Pancreas (tissue), 10 donors: ENCODE measurements around the gene ZNF273. TPM values are rescaled to one million over a fixed set of nuclear protein-coding genes. Genes with fewer than 3 reads are reported as not detected.

Experiments
- ATAC-seq, 4 donors: fragments of 200-7000 bp; cut with Tn5 transposase; one replicate each; pipeline versions ENCODE4 v1.8.0 to v1.9.1; 2020; ENCODE audit warnings: mild to moderate bottlenecking in 4 of 4, moderate library complexity in 4 of 4
- DNase-seq, 6 donors: peaks; one replicate each; pipeline ENCODE4 v3.0.0-alpha.2; 2020
- FAIRE-seq: peaks from 2 replicates; lab custom pipeline; 2012; peaks lifted over from hg19 to GRCh38; lab: Jason Lieb, UNC
- H3K27ac ChIP-seq, 4 donors: fragments of 200-600 bp; sonication (generic); 1 replicate in 3 of 4; 2 replicates in 1 of 4; pipeline versions ENCODE4 v1.5.0 to v1.8.0; 2020
- H3K27me3 ChIP-seq, 4 donors: fragments of 200-600 bp; one replicate each; pipeline ENCODE4 v1.8.0; 2021
- H3K36me3 ChIP-seq, 3 donors: fragments of 200-600 bp; sonication (generic) in 1 of 3; one replicate each; pipeline versions ENCODE4 v1.5.0 to v1.8.0; 2020 to 2021
- H3K4me1 ChIP-seq, 3 donors: fragments of 200-600 bp; one replicate each; pipeline ENCODE4 v1.8.0; 2021
- H3K4me3 ChIP-seq, 4 donors: fragments of 200-600 bp; sonication (generic) in 2 of 4; one replicate each; pipeline versions ENCODE4 v1.5.0 to v1.8.0; 2020 to 2021
- H3K9me3 ChIP-seq, 4 donors: fragments of 200-600 bp; one replicate each; pipeline ENCODE4 v1.8.0; 2021
- WGBS, 2 donors: extraction: QIAGEN DNeasy Blood & Tissue Kit; methylation state at CpG; one replicate each; pipeline ENCODE4 v1.1.7; 2013; 5-methylcytosine and 5-hydroxymethylcytosine counted together
- intact Hi-C, 3 donors: fragments of 100-400 bp; cut with DNase I; formaldehyde crosslinking; loops; one replicate each; pipeline versions ENCODE4 v1.11.1 to v1.14.2; 2022
- polyA plus RNA-seq, 2 donors: library from polyadenylated mRNA; stranded (reverse); fragments of 200-250 nt; gene quantifications; one replicate each; pipeline ENCODE4 v1.2.3, GENCODE V29; 2013
- total RNA-seq, 6 donors: library from RNA; stranded (reverse); fragmentation: NEBNext Ultra II Directional in 4 of 6; extraction: Animal tissue kit (Norgen Biotek cat#: 25700) in 4 of 6; gene quantifications; one replicate each; pipeline versions ENCODE4 v1.2.1 to v1.2.4, GENCODE V29; 2021 to 2023
- TF ChIP-seq, protein P1 (sequence below), 4 donors: fragments of 200-600 bp; sonication (generic) in 3 of 4; IDR thresholded peaks; one replicate each; pipeline versions ENCODE4 v1.5.0 to v1.8.0; 2021; ENCODE audit warnings: antibody characterized with exemption in 4 of 4
- donor health status: healthy with polysubstance abuse.
- donor health status: DM: no; HTN: no; CAD: no; lungs with moderate emphysema.
- donor health status: DM: no; HTN: no; CAD: no.
- donor health status: control.
- donor health status: control.
- donor health status: Bipolar disorder and iron deficiency.
- donor health status: DM: yes; HTN: yes; CAD: no.
- donor health status: DM: no; HTN: no; CAD: no.
- donor health status: DM: no; HTN: no; CAD: no.
- donor health status: DM: yes; HTN: yes; CAD: no.

ZNF273 gene
- total and polyA plus RNA-seq, 8 donors, result 1.7 to 8.0 (median 3.6) TPM

DNA sequence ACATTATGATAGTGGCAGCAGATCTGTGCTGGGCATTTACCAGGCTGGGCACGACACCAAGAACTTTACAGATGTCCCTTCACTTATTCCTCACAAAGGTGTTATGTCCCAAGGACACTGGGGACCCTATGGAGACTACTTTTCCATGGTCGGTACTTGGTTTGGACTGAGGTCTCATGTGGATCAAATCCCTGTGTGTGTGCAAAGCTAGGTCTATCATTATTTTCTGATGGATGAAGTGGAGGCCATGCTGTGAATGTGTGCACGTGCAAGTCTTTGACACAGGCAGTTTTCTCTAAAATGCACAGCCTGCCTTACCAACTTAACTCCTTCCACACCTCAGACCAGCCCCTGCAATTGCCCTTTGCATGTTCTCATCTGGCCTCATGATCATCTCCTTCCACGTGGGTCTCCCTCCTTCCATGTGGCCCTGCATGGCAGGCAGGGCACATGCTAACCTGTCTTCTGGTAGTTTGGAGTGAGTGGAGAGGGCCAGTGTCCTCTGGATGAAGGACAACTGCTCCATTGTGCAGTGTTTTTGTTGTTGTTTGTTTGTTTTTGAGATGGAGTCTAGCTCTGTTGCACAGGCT, 16.0 kb upstream of the ZNF273 start:
- no peaks in the 10 kb centered on the region for H3K4me1 ChIP-seq
- H3K27ac ChIP-seq, result no peak overlapping the region
- H3K36me3 ChIP-seq, result no peaks in the 10 kb centered on the region
- 67 to 75% methylated on average over 4 of the region's 4 CpGs for WGBS, 2 donors
- no peaks in the 10 kb centered on the region for H3K9me3 ChIP-seq
- no peak for FAIRE-seq
- DNase-seq, result no peak
- ATAC-seq, result no peak
- intact Hi-C loops, result no loop called here
- TF ChIP-seq, protein P1, sequence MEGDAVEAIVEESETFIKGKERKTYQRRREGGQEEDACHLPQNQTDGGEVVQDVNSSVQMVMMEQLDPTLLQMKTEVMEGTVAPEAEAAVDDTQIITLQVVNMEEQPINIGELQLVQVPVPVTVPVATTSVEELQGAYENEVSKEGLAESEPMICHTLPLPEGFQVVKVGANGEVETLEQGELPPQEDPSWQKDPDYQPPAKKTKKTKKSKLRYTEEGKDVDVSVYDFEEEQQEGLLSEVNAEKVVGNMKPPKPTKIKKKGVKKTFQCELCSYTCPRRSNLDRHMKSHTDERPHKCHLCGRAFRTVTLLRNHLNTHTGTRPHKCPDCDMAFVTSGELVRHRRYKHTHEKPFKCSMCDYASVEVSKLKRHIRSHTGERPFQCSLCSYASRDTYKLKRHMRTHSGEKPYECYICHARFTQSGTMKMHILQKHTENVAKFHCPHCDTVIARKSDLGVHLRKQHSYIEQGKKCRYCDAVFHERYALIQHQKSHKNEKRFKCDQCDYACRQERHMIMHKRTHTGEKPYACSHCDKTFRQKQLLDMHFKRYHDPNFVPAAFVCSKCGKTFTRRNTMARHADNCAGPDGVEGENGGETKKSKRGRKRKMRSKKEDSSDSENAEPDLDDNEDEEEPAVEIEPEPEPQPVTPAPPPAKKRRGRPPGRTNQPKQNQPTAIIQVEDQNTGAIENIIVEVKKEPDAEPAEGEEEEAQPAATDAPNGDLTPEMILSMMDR (IDR thresholded peaks at IDR 0.05), result no peak
- no peaks in the 10 kb centered on the region for H3K27me3 ChIP-seq
- no peak overlapping the region for H3K4me3 ChIP-seq

DNA sequence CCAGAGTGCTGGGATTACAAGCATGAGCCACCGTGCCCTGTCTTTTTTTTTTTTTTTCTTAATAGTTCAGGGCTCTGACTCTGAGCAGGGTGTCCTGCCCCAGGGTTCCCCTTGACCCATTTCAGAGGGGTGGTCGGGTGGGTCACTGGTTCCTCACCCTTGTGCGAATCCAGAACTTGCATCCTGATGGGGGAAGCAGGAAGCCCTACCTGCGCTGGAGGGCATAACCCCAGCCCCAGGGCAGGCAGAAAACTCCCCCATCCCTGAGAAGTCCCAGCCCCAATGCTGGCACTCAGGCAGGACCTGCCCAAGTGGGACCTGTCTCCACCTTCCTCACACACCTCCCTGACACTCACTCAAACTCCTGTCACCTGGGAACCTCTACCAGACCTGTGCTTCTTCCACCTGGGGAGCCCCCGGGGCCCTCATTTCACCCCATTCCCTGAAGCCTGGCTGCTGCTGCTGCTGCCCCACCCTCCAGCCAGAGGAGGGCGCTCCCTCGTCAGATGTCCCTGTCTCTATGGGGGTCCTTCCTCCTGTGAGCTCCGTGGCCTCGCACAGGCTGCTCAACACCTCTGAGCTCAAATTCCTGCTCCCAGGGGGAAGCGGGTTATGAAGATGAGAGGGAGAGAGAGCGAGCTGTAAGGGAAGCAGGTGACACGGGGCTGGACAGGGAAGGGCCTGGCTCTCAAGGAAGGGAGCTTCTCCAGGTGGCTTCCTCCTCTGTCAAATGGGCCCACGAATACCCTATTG, 15.1 kb upstream of the ZNF273 start:
- Histone ChIP-seq H3K27ac (peak overlapping the region in 1 of 4 donors; percentile 17), H3K4me3 (peak overlapping the region; percentile 50 to 65 (median 60)), H3K9me3 (no peaks in the 10 kb centered on the region), H3K36me3 (no peaks in the 10 kb centered on the region), H3K27me3 (no peaks in the 10 kb centered on the region), H3K4me1 (no peaks in the 10 kb centered on the region)
- intact Hi-C loops, result no loop called here
- WGBS, 2 donors, result 11 to 17% methylated on average over 13 of the region's 13 CpGs
- FAIRE-seq, result no peak
- TF ChIP-seq, protein P1 (IDR thresholded peaks at IDR 0.05), result peak in 3 of 4 donors; percentile 36 to 67 (median 39)
- DNase-seq, result peak in 5 of 6 donors; percentile 47 to 82 (median 63)
- peak; percentile 78 to 89 (median 84) for ATAC-seq

- H3K27me3 ChIP-seq, result no peaks in the 10 kb centered on the region
- H3K36me3 ChIP-seq, result no peaks in the 10 kb centered on the region
- FAIRE-seq, result no peak
- DNase-seq, result no peak
- peak in 3 of 4 donors; percentile 18 to 46 (median 43) for ATAC-seq
- intact Hi-C loops, result no loop called here
- TF ChIP-seq, protein P1 (IDR thresholded peaks at IDR 0.05), result no peak
- no peaks in the 10 kb centered on the region for H3K9me3 ChIP-seq
- peak overlapping the region; percentile 50 to 65 (median 60) for H3K4me3 ChIP-seq
- H3K4me1 ChIP-seq, result no peaks in the 10 kb centered on the region
- H3K27ac ChIP-seq, result peak overlapping the region in 1 of 4 donors; percentile 17
- WGBS, 2 donors, result 3 to 4% methylated on average over 16 to 17 of the region's 17 CpGs
Observed at GRCh38 chr7:64888561-64888900, 14.5 kb upstream of the ZNF273 start.

DNA sequence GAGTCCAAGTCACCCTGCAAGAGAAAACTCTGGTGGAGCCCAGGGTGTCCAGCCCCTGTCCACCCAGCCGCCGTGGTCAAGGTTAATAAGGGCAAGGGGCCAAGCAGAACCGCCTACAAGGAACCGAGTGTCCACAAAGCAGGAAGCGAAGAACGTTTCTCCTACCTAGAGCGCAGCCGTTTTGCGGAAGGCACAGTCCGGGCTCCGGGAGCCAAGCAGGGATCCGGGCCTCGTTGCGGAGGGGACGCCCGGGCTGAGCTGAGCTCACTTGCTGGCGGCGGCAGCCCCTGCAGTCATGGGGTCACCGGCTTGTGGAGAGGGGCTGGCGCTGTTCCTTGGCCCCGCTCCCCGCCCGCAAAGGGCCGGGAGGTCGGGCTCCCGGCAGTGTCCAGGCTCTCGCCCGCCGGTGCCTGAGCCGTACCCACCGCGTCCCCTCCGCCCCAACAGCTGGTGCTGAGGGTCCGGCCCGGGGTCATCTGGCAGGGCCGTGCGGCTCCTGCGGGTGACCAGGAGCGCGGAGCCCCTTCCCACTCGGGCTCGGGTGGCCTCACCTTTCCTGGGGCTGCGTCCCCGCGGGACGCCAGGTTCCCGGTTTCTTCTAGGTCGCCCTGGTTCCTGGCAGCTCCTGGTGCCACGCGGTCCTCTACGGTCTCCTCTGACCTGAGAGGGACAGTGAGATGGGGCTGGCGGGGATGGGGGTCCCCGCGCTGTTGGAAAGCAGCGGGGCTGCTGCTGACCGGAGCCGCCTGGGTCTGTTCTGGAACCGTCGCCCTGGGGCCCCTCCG, 14.0 kb upstream of the ZNF273 start:
- DNase-seq (peak in 5 of 6 donors; percentile 35 to 74 (median 55)), FAIRE-seq (no peak), ATAC-seq (peak; percentile 69 to 80 (median 78))
- no peak overlapping the region for H3K27ac ChIP-seq
- no peaks in the 10 kb centered on the region for H3K36me3 ChIP-seq
- H3K9me3 ChIP-seq, result no peaks in the 10 kb centered on the region
- H3K27me3 ChIP-seq, result no peaks in the 10 kb centered on the region
- TF ChIP-seq, protein P1 (IDR thresholded peaks at IDR 0.05), result no peak
- H3K4me3 ChIP-seq, result peak overlapping the region; percentile 50 to 65 (median 60)
- H3K4me1 ChIP-seq, result no peaks in the 10 kb centered on the region
- WGBS, 2 donors, result 1 to 3% methylated on average over 51 to 60 of the region's 60 CpGs
- intact Hi-C loops, result no loop called here
